Cardiac septum (tissue), 1 donor: Measurements from ENCODE around the gene KLHL22. TPM values are rescaled to one million over a fixed set of nuclear protein-coding genes. Genes with fewer than 3 reads are reported as not detected.
"Not testable (repeated sequence)": the region's sequence is repeated elsewhere in the genome, so short reads cannot be mapped to it uniquely, and the experiment has no call there.

Experiments used
- DNase-seq: peaks from one replicate; pipeline ENCODE4 v3.0.0-alpha.2; 2020; ENCODE audit warnings: low spot score
- intact Hi-C: fragments of 100-400 bp; cut with DNase I; formaldehyde crosslinking; loops from one replicate; pipeline ENCODE4 v1.14.0; 2022
- total RNA-seq: library from RNA; stranded (reverse); fragmentation: NEBNext Ultra II Directional; extraction: Animal tissue kit (Norgen Biotek cat#: 25700); gene quantifications from one replicate; pipeline ENCODE4 v1.2.1, GENCODE V29; 2021
- donor health status: DM: no; HTN: no; CAD: no.

KLHL22 gene
- total RNA-seq, 1 donor from 2014 or later: 16.8 TPM

DNA sequence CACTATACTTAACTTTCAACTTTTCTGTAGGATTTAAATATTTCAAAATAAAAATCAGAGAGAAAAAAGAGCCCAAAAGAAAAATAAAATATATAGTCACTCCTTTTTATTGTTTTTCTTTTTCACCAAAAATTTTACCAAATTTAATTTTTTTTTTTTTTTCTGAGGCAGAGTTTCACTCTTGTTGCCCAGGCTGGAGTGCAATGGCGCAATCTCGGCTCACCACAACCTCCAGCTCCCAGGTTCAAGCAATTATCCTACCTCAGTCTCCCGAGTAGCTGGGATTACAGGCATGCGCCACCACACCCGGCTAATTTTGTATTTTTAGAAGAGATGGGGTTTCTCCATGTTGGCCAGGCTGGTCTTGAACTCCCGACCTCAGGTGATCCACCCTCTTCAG, 17.5 kb downstream of the KLHL22 start:
- DNase-seq, intact Hi-C loops: not testable (repeated sequence)

DNA sequence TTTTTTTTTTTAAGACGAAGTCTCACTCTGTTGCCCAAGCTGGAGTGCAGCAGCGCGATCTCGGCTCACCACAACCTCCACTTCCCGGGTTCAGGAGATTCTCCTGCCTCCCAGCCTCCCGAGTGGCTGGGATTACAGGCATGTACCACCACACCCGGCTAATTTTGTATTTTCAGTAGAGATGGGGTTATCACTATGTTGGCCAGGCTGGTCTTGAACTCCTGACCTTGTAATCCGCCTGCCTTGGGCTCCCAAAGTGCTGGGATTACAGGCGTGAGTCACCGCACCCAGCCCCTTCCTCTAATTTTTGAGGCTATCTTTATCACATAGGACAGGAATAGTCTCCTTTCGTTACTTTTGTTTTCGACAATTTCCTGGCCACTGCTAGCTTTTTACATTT, 20.0 kb downstream of the KLHL22 start:
- intact Hi-C loops, DNase-seq: not testable (repeated sequence)

DNA sequence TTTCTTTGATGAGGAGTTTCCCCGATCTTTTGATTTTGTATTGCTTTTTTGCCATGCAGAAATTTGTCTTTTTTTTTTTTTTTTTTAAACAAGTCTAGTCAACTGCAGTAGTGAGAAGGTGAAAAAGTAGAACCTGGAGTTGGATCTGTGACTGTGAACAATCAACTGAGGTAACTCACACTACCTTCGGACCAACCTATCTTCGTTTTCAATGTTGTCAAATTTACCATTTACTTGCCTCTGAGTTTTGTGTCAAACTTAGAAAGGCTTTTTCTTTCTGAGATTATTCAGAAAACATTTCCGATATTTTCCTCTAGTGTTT, 20.5 kb downstream of the KLHL22 start:
- intact Hi-C loops: no loop called here
- DNase-seq: no peak

DNA sequence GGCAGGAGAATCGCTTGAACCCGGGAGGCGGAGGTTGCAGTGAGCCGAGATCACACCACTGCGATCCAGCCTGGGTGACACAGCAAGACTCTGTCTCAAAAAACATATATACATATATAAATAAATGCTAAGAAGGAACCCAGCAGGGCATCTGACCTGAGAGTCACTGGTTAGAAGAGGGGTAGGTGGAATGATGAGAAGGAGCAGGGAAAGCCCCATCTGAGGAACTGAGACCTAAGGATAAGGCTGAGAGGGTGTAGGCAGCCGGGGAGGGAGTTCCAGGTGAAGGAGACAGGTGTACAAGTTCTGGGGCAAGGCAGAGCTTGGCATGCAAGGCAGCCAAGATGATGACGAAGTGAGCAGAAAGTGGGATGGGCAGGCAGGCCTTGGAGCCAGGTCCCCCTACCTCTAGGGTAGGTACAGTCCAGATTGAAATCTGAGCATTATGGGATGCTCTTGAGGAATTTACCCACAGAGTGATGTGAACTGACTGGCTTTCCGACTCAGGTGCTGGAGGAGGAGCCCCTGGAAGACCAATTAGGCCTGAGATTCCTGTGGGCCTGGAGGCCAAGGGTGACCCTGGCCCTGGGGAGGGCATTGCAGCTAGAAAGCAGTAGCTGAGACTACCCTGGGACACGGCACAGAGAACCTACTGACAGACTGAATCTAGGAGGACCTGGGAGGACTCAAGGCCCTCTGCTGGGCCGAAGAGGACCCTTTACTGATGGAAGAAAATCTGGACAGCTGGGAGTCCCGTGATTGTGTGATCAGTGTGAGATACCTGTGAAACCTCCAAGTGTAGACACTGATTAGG, 22.8 kb downstream of the KLHL22 start:
- intact Hi-C loops: no loop called here

DNA sequence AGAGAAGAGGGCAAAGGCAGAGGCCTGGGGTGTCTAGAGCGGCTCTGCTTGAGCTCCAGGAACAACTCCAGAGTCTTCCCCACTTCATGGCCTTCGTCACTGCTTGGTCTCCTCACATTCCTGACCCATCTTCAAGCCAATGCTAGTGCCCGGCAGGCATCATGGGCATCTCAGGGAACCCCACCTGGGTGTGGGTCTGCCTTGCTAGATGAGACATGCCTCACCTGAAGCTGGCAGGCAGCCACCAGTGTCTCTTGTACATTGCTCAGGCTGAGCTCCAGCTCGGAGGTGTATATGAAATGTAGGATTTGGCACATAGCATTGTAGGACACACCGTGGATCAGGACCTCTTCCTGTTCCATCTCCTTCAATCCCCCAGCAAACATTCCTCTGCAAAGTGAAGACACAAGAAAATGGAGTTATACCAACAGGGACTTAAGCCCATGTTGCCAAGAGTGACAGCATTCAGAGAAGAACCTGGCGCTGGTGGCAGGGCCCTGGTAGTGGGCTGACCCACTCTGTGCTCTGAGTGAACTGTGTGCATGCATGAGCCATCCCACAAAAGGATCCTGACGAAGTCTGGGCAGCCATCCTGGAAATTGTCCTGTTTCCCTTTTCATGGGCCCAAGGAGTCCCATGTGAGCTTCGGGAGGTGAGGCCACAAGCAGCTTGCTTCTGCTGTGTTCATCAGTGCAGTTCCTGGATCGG, 24.3 kb downstream of the KLHL22 start:
- intact Hi-C loops: no loop called here
- DNase-seq: no peak

More for the DNA sequence above, 22.8 kb downstream of the KLHL22 start:
- DNase-seq: no peak

DNA sequence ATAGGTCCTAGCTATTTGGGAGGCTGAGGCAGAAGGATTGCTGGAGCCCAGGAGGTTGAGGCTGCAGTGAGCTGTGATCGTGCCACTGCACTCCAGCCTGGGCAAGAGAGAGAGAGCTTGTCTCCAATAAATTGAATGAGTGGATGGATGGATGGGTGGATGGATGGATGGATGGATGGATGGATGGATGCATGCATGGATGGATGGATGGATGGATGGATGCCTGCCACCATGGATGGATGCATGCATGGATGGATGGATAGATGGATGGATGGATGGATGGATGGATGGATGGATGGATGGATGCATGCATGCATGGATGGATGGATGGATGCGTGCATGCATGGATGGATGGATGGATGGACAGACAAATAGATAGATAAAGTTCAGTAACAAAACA, 25.1 kb downstream of the KLHL22 start:
- intact Hi-C loops: not testable (repeated sequence)

DNA sequence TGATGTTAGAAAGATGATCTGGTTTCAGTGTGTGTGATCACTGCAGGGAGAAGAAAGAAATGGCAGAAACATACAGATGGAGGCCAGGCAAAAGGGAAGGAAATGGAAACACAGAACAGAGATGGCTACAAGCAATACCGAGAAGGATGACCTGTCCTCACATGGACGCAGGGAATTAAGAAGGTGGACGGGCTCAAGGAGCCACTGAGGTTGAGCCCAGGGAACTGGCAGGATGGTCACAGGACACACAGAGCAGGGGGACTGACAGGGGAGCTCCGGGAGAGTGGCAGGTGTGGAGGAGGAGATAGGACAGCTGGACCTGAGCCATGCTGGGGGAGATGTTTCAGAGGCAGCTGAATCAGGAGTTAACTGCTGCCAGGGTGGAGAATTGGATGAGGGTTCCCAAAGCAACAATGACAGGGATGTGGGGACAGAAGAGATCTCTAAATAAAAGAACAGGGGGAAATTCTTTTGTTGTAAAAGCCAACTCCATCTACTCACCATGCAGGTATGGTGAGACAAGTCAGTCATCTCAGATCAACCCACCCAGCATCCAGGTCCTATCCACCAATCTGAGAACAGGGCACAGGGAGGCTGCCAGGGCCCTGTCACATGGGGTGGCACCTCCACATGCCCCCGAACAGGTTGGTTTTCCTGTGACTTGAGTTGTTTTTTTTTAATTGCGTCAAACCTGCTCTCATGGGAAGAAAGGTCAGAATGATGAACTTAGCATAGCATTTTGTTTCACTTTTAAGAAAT, 26.3 kb downstream of the KLHL22 start:
- no peak for DNase-seq
- intact Hi-C loops: no loop called here

More for the DNA sequence above, 25.1 kb downstream of the KLHL22 start:
- DNase-seq: not testable (repeated sequence)

DNA sequence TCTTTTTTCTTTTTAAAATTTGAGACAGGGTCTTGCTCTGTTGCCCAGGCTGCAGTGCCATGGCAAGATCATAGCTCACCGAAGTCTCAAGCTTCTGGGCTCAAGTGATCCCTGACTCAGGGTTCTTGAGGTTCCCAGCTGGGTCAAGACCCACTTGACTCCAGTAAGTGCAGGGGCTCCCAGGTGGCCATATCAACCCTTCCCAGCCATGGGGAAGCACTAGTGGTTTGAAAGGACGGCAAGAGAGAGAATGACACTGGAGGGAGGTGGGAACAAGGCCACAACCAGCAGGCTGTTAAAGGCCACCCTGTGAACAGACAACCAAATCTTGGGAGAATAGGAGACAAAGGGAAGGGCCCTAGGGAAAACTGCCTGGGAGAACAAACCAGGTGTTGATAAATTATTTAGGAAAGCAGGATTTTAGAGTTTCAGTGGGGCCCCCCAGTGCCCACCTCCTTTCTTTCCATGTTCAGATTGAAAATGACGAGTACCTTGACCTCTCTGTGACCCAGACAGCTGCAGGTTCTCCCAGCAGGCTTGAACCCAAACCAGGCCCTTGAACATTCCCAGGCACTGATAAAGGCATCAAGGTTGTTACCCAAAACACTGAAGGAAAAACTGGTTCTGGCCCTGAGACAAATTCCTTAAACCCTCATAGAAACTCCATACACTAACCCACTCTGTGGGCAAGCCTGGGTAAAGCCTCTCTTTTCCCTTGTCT, 28.8 kb downstream of the KLHL22 start:
- intact Hi-C loops: no loop called here
- no peak for DNase-seq

DNA sequence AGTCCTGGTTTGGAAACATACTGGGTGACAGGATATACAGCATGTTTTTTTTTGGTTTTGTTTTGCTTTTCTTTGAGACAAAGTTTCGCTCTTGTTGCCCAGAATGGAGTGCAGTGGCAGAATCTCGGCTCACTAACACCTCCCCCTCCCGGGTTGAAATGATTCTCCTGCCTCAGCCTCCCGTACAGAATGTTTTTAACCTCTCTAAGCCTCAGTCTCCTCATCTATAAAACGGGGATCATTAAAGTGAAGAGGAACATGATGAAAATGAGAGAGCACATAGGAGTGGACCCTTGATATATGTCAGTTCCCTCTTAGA, 29.9 kb downstream of the KLHL22 start:
- no peak for DNase-seq
- intact Hi-C loops: no loop called here

DNA sequence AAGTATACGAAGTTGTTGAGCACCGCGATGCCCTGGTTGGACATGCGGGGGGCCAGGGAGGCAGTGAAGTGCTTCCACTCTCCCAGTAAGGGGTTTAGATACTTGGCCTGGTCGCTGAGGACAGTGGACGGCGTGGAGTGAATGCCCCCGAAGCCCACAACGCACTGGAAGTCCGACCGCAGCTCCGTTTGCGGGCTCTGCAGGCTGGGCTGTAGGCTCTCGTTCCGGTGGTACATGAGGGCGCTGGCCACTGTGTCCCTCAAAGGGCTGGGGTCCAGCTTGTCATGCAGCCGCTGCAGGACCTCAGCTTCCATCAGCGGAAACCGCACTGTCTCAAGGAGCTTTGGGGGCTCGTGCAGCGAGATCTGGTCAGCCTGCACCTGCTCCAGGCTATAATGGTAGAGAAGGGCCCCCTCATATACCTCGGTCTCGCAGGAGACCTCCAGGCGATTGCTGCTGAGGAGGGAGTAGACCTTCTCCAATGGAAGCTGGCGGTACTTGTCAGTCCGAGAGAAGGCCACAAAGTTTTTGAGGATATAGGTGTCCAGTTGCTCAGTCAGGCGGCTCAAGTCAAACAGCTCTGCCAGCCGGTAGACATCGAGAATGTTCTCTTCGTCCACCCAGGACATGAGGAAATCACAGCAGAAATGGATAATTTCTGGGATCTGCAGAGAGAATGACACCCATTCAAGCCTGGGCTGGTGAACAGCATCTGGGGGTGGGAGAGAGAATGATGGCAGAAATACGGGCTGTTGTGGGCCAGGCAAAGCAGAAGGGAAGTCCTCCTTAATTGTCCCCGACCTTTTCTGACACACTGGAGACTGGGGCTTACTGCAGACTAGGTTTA, 30.5 kb downstream of the KLHL22 start:
- no peak for DNase-seq
- intact Hi-C loops: no loop called here

DNA sequence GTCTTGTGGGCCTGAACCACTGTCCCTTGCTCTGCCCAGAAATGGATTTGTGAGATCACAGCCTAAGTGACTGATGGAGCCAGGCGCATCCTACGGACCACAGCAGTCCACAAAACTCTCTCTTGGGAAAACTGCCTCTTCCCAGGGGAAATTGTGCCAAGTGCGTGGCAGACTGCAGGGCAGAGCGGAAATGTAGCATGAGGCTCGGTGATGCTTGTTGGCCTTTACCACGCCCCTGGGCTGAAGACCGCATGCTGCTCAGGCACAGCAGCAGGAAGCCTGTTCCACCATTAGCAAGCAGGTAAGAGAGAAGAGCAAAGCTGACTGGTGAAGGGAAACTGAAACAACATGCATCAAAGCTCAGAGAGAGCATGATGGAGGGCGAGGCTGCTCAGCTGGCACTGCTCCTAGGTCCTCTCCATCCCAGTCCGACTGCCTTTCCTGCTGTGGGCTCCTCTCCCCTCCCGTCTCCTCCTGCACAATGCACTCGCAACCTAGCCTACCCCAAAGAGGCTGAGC, 31.4 kb downstream of the KLHL22 start:
- intact Hi-C loops: no loop called here
- no peak for DNase-seq

DNA sequence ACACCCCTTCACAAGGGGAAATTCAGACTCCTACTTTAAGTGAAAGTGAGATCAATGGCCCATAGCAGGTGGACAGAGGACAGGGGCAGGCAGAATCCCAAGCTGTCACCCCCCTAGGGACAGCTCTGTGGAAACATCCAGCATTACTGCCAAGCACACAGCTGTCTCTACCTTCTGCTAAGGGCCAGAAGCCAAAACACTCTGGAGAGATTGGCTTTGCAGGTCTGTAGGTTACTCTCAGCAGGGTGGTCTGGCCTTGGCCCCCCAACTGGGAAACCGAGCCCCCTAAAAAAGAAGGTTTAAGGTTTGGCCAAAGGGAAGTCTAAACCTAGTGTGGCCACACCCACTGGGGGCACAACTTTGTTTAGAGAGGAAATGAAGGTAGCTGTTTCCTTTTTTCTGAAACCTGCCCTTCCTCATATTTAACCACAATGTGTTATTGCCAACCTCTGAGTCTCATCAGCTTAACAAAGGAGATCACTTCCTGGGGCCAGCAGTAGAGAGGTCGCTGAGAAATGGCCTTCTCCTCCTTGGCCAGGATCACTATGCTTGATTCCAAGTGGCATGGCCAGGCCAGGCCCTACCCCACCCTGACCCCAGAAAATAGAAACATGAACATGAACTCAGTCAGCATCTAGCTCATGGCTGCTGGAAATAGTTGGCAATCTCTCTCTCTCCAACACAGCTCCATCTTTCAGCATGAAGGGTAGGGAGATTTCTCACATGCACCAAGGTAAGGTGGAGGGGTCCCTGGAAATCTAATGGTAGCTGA, 32.1 kb downstream of the KLHL22 start:
- no peak for DNase-seq
- intact Hi-C loops: no loop called here

DNA sequence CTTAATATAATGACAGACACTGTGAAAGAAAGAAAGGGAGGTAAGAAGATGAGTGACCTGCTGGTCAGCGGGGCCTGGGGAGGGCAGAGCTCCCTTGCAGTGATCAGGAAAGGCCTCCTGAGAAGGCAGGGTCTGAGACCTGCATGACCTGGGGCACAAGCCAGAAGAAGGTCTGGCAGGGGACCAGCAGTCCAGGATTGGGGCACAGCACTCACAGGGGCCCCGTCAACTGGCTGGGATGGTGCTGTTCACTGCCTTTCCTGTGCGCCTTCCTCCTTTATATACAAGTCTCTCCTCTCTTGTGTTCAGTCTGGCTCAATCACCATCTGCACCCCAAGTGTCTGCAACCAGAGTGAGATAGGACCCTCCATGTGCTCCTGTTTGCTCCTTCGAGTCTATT, 35.7 kb downstream of the KLHL22 start:
- intact Hi-C loops: no loop called here
- no peak for DNase-seq

DNA sequence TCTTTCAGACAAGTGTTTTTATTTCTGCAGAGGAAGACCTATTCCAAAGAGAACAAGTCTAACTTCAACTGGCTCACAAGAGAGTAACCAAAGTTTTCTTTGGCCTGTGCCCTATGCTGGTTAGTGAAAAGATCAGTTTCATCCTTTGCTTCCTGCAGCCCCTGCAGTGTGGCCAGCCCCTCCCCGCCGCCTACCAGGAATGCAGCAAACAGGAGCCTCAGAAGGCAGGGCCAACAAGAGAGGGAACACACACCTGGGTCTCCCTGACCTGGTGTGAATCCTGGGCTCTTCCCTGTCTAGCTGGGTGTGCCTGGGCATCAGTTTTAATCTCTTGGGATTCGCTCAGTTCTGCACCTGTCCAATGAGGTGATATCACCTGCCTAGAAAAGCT, 36.4 kb downstream of the KLHL22 start:
- intact Hi-C loops: no loop called here
- DNase-seq: no peak

DNA sequence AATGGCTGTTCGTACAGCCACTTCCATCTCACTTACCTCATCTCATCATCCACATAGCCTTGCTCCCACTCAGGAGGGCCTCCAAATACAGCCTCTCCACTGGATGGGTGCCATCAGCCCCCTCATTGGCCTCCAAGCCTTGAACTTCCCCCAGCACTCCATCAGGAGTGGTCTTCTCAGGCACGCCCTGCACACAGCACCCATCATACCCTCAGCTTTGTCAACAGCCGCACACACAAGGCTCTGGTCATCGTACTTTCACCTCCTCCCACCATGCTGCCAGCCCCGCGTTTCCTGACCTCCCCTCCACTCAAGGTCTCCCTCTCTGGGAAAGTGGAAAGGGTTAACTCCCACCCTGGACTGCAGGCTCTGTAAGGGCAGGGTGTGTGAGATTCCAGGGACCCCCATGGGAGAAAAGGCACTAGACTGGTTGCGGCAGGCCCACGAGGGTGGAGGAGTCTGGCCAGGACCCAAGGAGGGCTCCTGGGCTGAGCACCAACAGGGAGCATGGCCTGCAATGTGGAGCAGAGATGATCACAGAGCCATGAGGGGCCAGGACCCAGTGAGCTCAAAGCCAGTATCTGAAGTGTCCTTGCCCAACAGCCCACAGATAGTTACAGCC, 37.0 kb downstream of the KLHL22 start:
- intact Hi-C loops: no loop called here
- no peak for DNase-seq

DNA sequence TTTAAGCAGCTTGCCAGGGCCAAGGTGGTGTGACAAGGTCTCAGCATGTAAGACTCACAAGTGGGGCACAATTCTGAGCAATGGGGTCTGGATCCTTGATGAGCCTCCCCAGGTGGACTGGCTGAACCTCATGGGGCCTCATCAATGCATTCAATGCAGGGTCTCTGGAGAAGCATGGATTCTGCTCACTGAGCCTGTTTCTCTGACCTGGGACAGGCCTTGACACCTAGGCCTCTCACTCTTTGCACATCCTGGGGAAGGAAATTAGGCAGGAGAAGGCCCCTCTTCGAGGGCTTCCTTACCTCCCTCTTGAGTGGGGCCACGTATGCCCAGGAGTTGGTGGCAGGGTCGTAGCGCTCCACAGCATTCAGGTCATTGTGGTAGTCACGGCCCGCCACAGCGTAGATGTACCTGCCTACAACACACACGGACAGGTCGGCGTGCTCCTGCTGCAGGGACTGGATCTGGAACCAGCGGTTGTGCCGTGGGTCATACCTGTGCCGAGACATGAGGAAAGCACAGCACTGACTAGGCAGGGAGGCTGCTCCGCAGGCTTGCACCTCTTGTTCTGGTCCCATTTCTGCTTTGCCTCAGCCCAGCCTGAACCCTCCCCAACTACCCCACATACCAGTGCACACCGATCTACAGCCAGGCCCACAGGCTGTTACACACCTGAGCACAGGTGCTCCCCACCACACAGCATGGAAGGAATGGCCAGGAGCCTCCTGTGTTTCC, 37.9 kb downstream of the KLHL22 start:
- no peak for DNase-seq
- intact Hi-C loops: no loop called here

DNA sequence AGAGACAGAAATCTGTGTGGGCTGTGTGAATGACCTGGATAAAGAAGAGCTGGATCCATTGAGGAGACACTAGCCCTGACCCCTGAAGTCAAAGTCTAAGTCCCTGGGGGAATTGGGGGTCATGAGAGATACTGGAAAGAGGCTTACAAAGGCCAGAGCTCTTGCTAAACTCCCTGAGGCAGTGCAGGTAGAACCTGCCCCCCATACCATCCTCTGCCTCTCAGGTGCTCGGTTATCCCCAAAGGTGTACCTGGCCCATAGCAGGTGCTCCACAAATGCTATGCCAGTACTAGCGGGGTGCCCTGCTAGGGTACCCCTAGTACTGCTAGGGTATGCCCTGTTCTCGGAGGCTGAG, 38.9 kb downstream of the KLHL22 start:
- DNase-seq: no peak
- intact Hi-C loops: loop anchor here (1.0 kb wide), 1 partner anchor 38 kb away; no protein-coding TSS in a partner anchor
